Kidney tubule cell (primary cell): ENCODE data around the gene SYT1.

Source experiments
- DNase-seq: peaks from one replicate; pipeline ENCODE4 v3.0.0-alpha.2; 2018; ENCODE audit warnings: low spot score

Gene SYT1

DNA sequence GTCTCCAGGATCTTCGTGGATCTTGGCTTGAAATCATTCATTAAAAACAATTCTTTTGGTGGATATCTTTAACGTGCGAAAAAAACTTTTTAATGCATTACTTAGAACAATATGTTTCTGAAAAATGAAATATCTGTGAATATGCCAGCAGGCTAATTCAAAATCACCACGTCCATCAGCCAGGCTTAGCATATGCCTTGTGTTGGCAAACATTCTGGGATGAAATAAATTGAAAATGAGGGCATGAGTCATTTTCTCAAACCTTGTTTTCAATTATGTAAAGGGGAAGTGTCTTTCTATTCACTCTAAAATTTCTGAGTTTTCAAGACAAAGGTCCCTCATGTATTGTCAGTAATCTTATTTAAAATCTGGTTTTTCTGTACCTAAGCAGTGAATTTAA is 432.3 kb downstream of the SYT1 start:
- DNase-seq = no peak

- no peak for DNase-seq
Observed at GRCh38 chr12:79298506-79298905, 433.9 kb downstream of the SYT1 start.

DNA sequence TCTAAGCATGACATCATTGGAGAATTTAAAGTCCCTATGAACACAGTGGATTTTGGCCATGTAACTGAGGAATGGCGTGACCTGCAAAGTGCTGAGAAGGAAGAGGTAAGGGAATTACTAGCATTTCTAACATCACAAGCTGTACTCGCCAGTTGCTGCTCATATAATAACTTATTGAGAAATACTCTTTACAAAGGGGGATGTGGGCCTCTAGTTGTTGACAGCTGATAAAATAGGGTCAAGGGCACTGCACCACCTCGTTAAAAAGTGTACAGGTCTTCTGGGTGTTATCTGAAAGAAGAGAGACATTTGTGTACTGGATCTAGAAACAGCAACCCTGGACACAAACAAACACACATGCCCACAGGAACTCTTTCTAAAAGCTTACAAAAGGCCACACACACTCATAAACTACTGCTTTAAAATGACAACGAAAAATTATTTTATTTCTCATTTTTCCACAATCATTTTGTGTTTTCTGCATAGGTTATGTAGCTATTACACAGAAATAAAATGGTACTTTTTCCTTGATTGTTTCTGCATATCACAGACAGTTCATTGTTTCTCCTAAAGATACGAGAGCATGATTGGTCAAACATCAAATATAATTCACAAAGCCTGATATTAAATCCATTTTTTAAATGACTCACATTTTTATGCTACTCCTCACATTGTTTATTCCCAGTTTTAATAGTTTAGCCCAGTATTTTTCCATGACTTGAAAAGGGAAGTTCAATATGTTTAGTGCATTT is 435.0 kb downstream of the SYT1 start:
- DNase-seq = no peak

DNA sequence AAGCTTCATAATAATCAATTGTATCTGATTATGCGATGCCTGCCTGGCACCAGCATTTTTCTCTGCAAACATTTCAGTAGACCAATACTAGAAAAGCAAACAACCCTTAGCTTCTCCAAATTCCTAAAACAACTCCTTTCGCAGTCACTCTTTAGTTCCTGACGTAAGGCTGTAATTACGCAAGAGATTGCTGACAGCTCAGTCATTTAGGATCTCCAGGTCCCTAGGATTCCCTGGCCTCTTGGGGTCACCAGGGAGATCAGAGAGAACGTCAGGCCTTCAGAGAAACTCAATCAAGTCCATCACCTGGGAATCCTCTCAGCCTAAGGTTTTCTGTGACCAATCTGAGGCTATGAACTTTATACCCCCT is 435.6 kb downstream of the SYT1 start:
- no peak for DNase-seq

DNA sequence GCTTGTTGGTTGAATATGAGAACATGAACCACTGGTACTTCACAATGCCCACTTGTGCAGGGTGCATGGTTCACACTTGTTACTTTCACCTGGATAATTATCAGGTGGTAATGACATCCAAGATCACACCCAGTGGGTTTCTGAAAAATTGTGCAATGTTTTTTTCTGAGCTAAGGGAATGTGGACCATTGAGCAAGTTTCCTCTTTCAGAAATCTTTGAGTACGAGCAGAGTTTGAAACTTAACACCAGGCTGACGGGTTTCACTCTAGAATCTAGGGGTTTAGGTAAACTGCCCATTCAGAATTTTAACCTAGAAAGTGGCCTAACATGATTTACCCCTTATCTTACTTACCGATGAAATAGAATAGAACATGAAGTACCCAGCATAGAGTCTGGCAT is 436.6 kb downstream of the SYT1 start:
- DNase-seq = no peak

DNA sequence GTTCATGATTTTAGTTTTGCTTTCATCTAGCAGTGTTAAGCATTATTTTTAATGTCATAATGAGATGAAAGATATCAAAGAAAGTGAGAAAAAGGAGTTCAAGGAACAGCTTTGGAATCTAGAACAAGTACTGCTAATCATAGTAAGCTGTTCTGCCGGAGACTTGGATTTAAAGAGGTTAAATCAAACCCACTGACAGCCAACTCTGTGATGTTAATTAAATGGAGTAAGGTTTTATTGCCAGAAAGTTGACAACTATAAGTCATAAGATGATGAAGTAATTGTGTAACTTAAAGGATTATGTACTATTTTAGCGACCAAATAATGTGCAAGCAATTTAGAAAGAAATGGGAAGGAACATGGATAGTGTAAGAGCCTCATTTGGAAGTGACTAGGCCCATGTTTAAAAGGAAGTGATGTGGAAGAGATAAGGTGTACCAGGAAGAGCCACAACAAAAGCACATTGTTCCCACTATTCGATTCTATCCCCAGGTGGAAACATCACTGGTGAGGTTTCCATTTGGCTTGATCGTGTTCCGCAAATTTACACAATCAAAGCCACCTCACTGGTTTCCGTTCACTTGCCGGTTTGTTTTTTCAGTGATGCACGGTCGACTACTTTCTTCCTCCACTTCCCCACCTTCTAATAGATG is 437.7 kb downstream of the SYT1 start:
- DNase-seq = no peak

- DNase-seq = no peak
Observed at GRCh38 chr12:79307340-79307739, 442.8 kb downstream of the SYT1 start.

DNA sequence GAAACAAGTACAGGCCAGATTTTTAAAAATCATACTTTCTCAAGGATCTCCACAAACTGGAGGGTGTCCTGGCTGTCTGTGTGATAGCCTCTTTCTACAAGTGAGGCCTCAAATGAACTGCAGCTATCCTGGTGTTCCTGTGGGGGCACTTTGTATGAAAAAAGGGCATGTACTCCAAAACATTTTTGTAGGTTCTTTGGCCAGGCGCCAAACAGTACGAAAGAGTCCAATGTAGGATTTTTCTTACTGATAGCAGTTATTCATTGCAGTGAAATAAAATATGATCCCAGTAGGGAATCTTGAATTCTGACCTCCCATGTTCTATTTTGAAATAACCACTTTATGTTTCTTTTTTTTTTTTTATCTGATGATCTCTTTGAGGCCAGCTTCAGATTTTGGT is 444.5 kb downstream of the SYT1 start:
- no peak for DNase-seq

DNA sequence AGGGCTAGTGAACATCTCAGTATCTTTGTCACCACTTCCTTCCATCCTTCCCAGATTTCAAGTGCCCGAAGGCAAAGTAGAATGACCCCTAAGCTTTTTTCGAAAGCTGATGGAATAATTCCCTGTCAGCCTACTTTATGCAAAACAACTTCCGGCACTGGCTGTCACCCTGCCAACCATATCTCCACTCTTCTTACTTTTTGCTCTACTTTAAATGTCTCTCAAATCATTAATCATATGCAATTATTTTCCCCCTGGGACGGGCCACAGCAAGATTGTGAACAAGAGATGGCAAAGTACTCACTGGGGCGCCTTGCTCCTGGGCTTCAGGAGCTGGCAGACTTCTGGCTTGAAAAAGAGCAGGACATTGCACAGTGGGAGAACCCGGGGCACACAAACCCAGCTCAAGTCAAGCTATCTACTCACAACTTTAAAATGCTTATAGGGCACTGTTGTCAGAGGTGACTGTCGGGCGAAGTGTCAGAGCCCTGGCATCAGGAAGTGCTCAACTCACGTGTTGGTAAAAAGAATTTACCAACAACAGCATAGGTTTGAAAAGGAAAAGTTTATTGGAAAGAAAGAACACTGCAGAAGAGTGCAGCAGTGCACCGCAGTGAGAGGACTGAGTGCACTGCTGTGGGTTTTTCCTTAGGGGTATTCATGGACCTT is 452.7 kb downstream of the SYT1 start:
- DNase-seq = peak; percentile 31

DNA sequence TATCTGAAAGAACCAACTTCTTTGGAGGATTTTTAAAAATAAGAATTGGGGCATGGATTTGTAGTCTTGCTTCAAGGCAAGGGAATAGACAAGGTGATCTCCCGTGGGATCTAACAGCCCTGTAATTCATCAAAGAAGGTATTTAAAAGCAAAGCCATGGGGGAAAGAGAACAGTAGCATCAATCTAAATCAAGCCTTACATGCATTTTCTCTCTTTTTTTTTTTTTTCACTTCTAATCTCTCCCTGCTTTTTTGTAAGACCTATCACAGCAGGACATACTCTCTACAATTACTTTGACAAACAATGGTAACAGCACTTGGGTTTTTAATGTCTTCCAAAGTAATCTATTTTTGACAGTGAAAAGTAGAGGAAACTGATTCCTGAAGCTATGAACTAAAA is 458.3 kb downstream of the SYT1 start:
- DNase-seq = no peak

DNA sequence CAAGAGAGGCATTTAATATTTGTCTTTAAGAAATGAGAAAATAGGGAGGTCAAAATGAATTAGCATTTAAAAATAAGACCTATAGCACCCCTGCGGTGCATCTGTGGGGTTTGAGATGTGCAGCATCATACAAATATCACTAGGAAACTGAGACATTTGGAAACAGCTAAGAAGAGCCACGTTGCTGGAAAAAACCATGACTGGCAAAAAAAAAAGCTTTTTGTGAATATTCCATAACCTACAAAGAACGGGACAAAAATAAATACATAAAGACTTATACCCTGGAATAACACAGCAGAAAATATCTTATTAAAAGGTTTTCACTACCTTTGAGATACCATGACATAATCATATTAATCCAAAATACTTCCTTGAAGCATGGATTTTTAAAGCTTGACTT is 460.0 kb downstream of the SYT1 start:
- DNase-seq = no peak

DNA sequence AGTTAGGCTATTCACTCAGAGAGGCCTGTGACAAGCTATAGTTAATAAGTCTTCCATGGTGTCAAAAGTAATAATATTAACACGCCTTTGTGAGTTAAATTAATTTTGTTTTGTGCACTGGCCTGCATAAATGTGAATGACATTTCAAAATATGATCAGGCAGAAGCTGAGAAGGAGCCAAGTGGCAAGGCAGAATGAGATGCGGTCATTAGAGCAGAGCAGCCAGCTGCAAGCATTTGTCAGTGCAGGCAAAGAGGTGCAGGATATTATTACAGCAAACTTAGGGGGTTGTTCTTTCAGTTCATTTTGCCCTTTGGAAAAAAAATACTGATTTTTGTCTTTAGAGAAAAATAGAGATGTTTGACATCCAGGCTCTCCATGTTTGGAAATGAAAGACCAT is 461.6 kb downstream of the SYT1 start:
- peak; percentile 10 for DNase-seq

DNA sequence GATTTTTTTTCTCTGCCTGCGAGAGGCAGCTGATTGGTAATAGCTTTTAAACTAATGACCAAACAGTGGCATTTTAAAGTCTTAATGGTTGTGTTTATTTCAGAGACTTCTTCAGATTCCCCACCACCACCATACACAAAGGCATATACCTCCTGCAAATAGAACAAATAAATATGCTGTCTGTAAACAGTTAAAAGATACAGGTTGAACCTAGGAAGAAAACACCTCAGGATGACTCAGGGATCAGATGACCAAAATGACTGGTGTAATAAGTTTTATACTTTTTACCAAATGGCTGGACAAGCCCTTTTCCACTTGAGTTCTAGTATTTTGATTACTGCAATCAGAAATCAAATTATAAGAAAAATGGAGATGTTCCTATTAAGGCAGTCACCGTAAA is 462.1 kb downstream of the SYT1 start:
- peak; percentile 13 for DNase-seq

GRCh38 chr12:79327465-79327864 is 462.9 kb downstream of the SYT1 start:
- DNase-seq = no peak

GRCh38 chr12:79329933-79330332 is 465.4 kb downstream of the SYT1 start:
- DNase-seq = no peak

DNA sequence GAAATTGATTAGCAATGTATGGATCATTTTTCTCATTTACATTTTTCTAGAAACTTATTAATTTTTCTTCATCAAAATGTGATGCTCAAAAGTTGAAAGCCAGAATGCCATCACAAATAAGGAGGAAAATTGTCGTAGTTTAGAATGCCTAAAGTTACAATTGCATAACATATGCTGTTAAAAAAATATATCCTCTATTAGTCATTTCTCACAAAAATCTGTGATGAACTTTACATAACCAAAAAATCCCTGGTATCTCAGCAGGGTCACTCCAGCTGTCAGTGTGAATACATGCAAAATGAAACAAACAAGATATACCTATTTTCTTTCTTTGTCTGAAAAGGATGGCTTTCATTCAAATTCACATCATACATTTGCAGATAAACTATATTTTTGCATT is 467.3 kb downstream of the SYT1 start:
- no peak for DNase-seq

GRCh38 chr12:79333144-79333543 is 468.6 kb downstream of the SYT1 start:
- no peak for DNase-seq

- no peak for DNase-seq
Observed at GRCh38 chr12:79337662-79338290, 473.2 kb downstream of the SYT1 start.

- peak; percentile 59 for DNase-seq
Observed at GRCh38 chr12:79344855-79345847, 480.6 kb downstream of the SYT1 start.

- no peak for DNase-seq
Observed at GRCh38 chr12:79347866-79348265, 483.3 kb downstream of the SYT1 start.

GRCh38 chr12:79351251-79351650 is 486.7 kb downstream of the SYT1 start:
- no peak for DNase-seq

DNA sequence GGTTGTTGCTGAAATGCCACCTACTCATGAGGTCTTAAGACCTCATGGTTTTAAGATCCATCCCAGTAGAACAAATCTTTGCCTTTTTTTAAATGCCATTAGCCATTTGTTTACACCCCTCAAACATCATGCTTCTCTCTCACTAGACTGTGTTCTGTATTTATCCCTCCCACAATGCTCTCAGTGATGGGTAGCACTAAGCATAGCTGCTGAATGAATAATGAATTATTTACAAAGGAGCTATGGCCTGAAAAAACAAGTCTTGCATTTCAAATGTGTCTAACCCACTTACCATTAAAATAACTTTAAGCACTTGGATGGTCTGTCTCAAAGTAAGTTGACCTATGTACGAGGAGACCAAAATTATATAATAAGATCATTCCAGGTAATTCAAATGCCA is 491.6 kb downstream of the SYT1 start:
- no peak for DNase-seq
